GM19240 (cell line): Measurements from ENCODE around the gene CNPY4.
"Not testable (repeated sequence)": the region's sequence is repeated elsewhere in the genome, so short reads cannot be mapped to it uniquely, and the experiment has no call there.

Experiments
- DNase-seq: peaks from one replicate; pipeline ENCODE4 v3.0.0; 2011; ENCODE audit warnings: low spot score; ENCODE audit not compliant: insufficient read length

CNPY4 gene

GRCh38 chr7:100118388-100119071 lies 904 bp upstream of the CNPY4 start:
- DNase-seq = no peak

- no peak for DNase-seq
Observed at GRCh38 chr7:100119970-100120732, 717 bp downstream of the CNPY4 start.

- DNase-seq = no peak
Observed at GRCh38 chr7:100120733-100121036, 1.3 kb downstream of the CNPY4 start.

- DNase-seq = no peak
Observed at GRCh38 chr7:100122067-100122466, 2.6 kb downstream of the CNPY4 start.

GRCh38 chr7:100122568-100122967 lies 3.1 kb downstream of the CNPY4 start:
- no peak for DNase-seq

GRCh38 chr7:100124301-100125230 lies 5.1 kb downstream of the CNPY4 start:
- no peak for DNase-seq

GRCh38 chr7:100126239-100126930 lies 7.0 kb downstream of the CNPY4 start:
- DNase-seq = no peak

DNA sequence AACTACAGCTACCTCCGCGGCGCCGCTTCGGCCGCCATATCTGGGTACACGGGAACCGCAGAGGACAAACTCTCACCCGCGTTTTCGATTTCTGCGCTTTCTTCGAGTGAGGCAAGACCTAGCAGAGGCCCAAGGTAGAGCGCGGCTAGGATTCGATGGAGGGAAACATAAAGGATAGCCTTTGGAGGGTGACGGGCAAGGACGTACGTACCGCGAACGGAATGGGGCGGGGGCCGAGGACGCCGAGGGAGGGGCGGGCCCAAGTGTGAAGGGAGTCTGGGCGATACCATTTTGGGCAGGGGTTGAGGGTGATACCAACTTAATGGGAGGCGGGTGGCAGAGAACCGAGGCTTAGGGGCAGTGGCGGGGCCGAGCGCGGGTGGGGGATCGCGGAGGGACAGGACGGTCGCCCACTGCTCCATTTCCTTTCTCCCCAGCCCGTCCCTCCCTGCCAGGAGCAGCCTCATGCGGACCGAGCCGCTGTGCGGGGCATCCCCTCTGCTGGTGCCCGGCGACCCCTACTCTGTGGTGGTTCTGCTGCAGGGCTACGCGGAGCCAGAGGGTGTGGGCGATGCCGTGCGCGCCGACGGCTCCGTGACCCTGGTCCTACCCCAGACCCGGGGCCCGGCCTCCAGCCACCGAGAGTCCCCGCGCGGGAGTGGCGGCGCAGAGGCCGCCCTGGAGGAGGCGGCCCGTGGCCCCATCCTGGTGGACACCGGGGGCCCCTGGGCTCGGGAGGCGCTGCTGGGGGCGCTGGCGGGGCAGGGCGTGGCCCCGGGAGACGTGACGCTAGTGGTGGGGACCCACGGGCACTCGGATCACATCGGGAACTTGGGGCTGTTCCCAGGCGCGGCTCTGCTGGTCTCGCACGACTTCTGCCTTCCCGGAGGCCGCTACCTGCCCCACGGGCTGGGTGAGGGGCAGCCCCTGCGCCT lies 7.8 kb downstream of the CNPY4 start, which contains the start of gene MBLAC1:
Gene MBLAC1, plus strand, starts transcription at position 37 of the 935 bp plus-strand sequence. Its CDS starts 429 bp downstream, at position 466.
- no peak for DNase-seq

- no peak for DNase-seq
Observed at GRCh38 chr7:100127866-100128636, 8.6 kb downstream of the CNPY4 start.

DNA sequence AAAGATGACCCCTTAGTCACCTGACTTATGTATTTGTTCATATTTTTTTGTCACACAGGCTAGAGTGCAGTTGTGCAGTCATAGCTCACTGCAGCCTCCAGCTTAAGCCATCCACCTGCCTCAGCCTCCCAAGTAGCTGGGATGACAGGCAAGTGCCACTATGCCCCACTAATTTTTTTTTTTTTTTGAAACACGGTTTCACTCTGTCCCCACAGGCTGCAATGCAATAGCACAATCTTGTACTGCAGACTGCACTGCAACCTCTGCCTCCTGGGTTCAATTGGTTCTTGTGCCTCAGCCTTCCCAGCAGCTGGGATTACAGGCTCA lies 9.2 kb downstream of the CNPY4 start:
- no peak for DNase-seq

- DNase-seq = not testable (repeated sequence)
Observed at GRCh38 chr7:100130220-100130607, 10.8 kb downstream of the CNPY4 start.

DNA sequence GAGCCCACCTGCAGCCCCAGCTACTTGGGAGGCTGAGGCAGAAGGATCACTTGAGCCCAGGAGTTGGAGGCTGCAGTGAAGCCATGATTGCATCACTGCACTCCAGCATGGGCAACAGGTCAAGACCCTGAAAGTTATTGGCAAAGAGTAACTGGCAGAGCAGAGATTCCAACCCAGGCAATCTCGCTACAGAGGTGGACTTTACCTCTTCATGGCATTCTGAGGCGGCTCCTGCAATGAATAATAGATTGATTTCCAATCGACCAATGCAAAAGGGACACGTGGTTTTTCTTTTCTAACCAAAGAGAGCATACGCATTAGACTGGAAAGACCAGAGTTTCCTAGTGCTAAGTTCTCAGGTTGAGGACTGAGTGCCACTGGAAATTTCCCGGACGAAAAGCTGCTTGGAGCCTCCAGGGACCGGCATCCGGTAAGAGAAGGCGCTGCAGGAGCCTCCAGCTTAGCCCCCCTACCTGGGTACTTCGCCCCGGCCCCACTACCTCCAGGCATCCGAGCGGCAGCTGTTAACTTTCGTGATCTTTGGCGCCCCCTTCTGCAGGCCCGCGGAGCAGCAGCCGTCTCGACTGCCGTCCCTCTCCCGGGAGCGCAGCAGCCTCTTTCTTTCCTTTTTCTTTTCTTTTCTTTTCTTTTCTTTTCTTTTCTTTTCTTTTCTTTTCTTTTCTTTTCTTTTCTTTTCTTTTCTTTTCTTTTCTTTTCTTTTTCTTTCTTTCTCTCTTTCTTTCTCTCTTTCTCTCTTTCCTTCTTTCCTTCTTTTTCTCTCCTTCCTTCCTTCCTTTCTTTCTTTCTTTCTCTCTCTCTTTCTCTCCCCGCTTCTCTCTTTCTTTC lies 11.4 kb downstream of the CNPY4 start:
- DNase-seq = peak; percentile 61

- DNase-seq = no peak
Observed at GRCh38 chr7:100132126-100132525, 12.7 kb downstream of the CNPY4 start.

GRCh38 chr7:100132697-100133151 lies 13.3 kb downstream of the CNPY4 start:
- DNase-seq = peak; percentile 57

DNA sequence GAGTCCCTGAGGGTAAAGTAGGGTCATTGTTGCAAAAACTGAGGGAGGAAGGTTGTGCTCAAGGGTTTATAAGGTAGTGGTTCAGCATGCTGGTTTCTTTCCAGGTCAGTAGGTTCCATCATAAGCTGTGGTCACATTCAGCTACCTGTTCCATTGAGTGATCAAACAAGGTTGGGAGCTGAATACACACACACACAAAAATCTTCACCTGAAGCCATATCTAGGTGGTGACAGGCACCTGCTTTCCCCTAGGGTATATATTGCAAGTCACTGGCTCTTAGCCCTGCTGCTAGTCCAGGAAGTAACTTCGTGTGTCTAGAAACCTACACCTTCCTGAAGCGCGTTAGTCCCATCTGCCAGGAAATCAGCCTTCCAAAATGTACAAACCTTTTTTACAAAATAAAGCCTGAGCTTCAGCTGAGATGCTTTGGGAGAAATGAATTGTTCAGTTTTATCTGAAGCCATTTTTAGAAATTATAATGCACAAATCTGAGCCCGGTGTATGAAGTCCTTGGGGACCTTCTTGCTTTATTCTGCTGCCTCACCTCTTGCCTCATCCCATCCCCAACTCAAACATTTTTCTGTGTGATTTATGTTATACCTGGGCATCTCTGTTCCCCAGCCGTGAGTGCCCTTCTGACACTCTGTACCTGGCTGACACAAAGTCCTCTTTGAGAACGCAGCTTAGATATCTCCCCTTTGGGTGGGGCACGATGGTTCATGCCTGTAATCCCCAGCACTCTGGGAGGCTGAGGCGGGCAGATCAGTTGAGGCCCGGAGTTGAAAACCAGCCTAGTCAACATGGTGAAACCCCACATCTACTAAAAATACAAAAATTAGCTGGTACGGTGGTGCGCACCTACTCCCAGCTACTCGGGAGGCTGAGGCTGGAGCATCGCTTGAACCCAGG lies 18.7 kb downstream of the CNPY4 start:
- no peak for DNase-seq

- DNase-seq = no peak
Observed at GRCh38 chr7:100141555-100141949, 22.1 kb downstream of the CNPY4 start.

GRCh38 chr7:100142461-100142860 lies 23.0 kb downstream of the CNPY4 start:
- DNase-seq = no peak
